ENCODE data around the gene SUFU.
"Not testable (repeated sequence)": the region's sequence is repeated elsewhere in the genome, so short reads cannot be mapped to it uniquely, and the experiment has no call there.

SUFU gene

GRCh38 chr10:102480396-102480795, 23.4 kb upstream of the SUFU start:
- DNase-seq (ENCODE audit: low read depth), result no peak

GRCh38 chr10:102484021-102484420, 19.8 kb upstream of the SUFU start:
- DNase-seq (ENCODE audit: low read depth), result no peak

- DNase-seq (ENCODE audit: low read depth), result no peak
These were observed 18.5 kb upstream of the SUFU start for GRCh38 chr10:102485093-102485784.

GRCh38 chr10:102491136-102491535, 12.6 kb upstream of the SUFU start:
- DNase-seq (ENCODE audit: low read depth), result no peak

- no peak for DNase-seq (ENCODE audit: low read depth)
These were observed 11.3 kb upstream of the SUFU start for GRCh38 chr10:102492344-102492939.

GRCh38 chr10:102492983-102493382, 10.8 kb upstream of the SUFU start:
- no peak for DNase-seq (ENCODE audit: low read depth)

GRCh38 chr10:102493771-102494170, 10.0 kb upstream of the SUFU start:
- DNase-seq (ENCODE audit: low read depth), result no peak

GRCh38 chr10:102497545-102497944, 6.2 kb upstream of the SUFU start:
- DNase-seq (ENCODE audit: low read depth), result no peak

GRCh38 chr10:102499356-102499755, 4.4 kb upstream of the SUFU start:
- DNase-seq (ENCODE audit: low read depth), result no peak

GRCh38 chr10:102500686-102501085, 3.1 kb upstream of the SUFU start:
- not testable (repeated sequence) for DNase-seq (ENCODE audit: low read depth)

- DNase-seq (ENCODE audit: low read depth), result no peak
These were observed 2.4 kb upstream of the SUFU start for GRCh38 chr10:102501201-102502028.

GRCh38 chr10:102502029-102502336, 1.8 kb upstream of the SUFU start:
- DNase-seq (ENCODE audit: low read depth), result peak; percentile 95

- DNase-seq (ENCODE audit: low read depth), result peak; percentile 88
These were observed 1.2 kb upstream of the SUFU start, which contains the start of gene ACTR1A for GRCh38 chr10:102502337-102503151. TSS of gene ACTR1A (minus strand) at chr10:102502712. CDS start at chr10:102502647, 65 bp downstream.

GRCh38 chr10:102504179-102504975, 605 bp downstream of the SUFU start:
- no peak for DNase-seq (ENCODE audit: low read depth)

- DNase-seq (ENCODE audit: low read depth), result no peak
These were observed 1.2 kb downstream of the SUFU start for GRCh38 chr10:102504976-102505300.

- no peak for DNase-seq (ENCODE audit: low read depth)
These were observed 1.8 kb downstream of the SUFU start for GRCh38 chr10:102505462-102506115.

GRCh38 chr10:102507521-102507920, 3.7 kb downstream of the SUFU start:
- DNase-seq (ENCODE audit: low read depth), result no peak

GRCh38 chr10:102508506-102508905, 4.7 kb downstream of the SUFU start:
- no peak for DNase-seq (ENCODE audit: low read depth)

- no peak for DNase-seq (ENCODE audit: low read depth)
These were observed 5.6 kb downstream of the SUFU start for GRCh38 chr10:102509387-102509786.

GRCh38 chr10:102511583-102512274, 8.0 kb downstream of the SUFU start:
- no peak for DNase-seq (ENCODE audit: low read depth)
